Colonic mucosa (tissue), 4 donors: ENCODE results near the gene ZCCHC24. TPM values are rescaled to one million over a fixed set of nuclear protein-coding genes. Genes with fewer than 3 reads are reported as not detected.
A peak's percentile ranks its signal among the peaks of the same experiment; 100 is the strongest.

Experiments used
- DNase-seq: peaks from one replicate; pipeline ENCODE4 v3.0.0-alpha.2; 2020
- H3K27ac ChIP-seq: fragments of 200-600 bp; one replicate; pipeline ENCODE4 v1.8.0; 2021
- H3K27me3 ChIP-seq: fragments of 200-600 bp; one replicate; pipeline ENCODE4 v1.8.0; 2021
- H3K36me3 ChIP-seq: fragments of 200-600 bp; one replicate; pipeline ENCODE4 v1.8.0; 2021
- H3K4me1 ChIP-seq: fragments of 200-600 bp; one replicate; pipeline ENCODE4 v1.8.0; 2021; ENCODE audit warnings: mild to moderate bottlenecking
- H3K4me3 ChIP-seq: fragments of 200-600 bp; one replicate; pipeline ENCODE4 v1.8.0; 2021
- H3K9ac ChIP-seq, 2 donors: one replicate each; pipeline ENCODE4 v1.7.0; 2013; ENCODE audit warnings: control low read depth in 2 of 2, low read depth in 2 of 2, low read length in 2 of 2
- H3K9me3 ChIP-seq: fragments of 200-600 bp; one replicate; pipeline ENCODE4 v1.8.0; 2021
- intact Hi-C: fragments of 100-400 bp; cut with DNase I; formaldehyde crosslinking; loops from one replicate; pipeline ENCODE4 v1.14.1; 2022
- total RNA-seq, 2 donors: library from RNA; stranded (reverse); fragmentation: NEBNext Ultra II Directional in 1 of 2; extraction: Animal tissue kit (Norgen Biotek cat#: 25700) in 1 of 2; gene quantifications; one replicate each; pipeline ENCODE4 v1.2.1, GENCODE V29; 2021
- TF ChIP-seq, protein P1 (sequence below): fragments of 200-600 bp; IDR thresholded peaks from one replicate; pipeline ENCODE4 v1.8.0; 2022; ENCODE audit warnings: antibody characterized with exemption, mild to moderate bottlenecking
- donor health status: healthy.
- donor health status: DM: no; HTN: no; CAD: no.
- donor health status: DM: no; HTN: no; CAD: no.

Gene ZCCHC24
- total RNA-seq, 2 donors from 2014 or later, result 4.6 to 19.1 TPM

DNA sequence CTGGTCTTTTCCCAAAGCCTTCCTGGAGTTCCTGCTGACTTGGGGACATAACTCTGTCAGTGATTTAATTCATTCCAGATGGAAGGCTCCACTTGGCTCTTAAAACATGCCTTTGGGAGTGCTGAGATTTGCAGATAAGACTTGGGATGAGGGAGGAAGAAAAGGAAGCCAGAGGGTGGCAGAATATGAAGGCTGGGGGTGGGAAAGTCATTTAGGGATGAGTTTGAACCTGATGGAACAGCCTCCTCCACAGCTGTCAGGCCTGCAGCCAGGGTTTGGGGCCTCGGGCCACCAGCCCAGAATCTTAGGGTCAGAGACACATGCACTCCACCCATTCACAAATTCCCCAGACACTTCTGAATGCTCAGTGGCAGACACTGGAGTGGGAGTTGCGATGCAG, 38.5 kb upstream of the ZCCHC24 start:
- Histone ChIP-seq H3K9ac (no peak overlapping the region), H3K4me1 (no peaks in the 10 kb centered on the region), H3K27me3 (no peaks in the 10 kb centered on the region), H3K9me3 (no peaks in the 10 kb centered on the region), H3K4me3 (no peak overlapping the region), H3K36me3 (no peaks in the 10 kb centered on the region), H3K27ac (peak overlapping the region; percentile 36)
- intact Hi-C loops, result no loop called here
- TF ChIP-seq, protein P1, sequence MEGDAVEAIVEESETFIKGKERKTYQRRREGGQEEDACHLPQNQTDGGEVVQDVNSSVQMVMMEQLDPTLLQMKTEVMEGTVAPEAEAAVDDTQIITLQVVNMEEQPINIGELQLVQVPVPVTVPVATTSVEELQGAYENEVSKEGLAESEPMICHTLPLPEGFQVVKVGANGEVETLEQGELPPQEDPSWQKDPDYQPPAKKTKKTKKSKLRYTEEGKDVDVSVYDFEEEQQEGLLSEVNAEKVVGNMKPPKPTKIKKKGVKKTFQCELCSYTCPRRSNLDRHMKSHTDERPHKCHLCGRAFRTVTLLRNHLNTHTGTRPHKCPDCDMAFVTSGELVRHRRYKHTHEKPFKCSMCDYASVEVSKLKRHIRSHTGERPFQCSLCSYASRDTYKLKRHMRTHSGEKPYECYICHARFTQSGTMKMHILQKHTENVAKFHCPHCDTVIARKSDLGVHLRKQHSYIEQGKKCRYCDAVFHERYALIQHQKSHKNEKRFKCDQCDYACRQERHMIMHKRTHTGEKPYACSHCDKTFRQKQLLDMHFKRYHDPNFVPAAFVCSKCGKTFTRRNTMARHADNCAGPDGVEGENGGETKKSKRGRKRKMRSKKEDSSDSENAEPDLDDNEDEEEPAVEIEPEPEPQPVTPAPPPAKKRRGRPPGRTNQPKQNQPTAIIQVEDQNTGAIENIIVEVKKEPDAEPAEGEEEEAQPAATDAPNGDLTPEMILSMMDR, result no peak
- peak; percentile 36 for DNase-seq

DNA sequence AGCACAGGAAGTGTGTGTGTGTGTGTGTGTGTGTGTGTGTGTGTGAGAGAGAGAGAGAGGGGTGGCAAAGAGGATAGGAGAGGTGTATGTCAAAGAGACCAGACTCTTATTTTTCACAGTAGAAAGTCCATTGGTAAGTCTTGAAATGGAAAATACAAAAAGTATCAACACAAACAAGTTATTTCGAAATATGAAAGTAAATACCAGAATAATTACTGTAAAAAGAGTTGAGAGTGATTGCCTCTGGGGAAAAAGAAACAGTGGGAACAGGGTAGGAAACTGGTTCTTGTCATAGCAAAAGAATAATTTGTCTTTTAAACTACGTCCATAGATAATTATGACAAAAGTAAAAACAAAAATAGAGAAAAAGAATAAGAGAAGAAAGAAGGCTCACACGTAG, 37.9 kb upstream of the ZCCHC24 start:
- Histone ChIP-seq H3K36me3 (no peaks in the 10 kb centered on the region), H3K4me1 (no peaks in the 10 kb centered on the region), H3K9ac (no peak overlapping the region), H3K9me3 (no peaks in the 10 kb centered on the region), H3K4me3 (no peak overlapping the region), H3K27ac (peak overlapping the region; percentile 36), H3K27me3 (no peaks in the 10 kb centered on the region)
- TF ChIP-seq, protein P1, result no peak
- intact Hi-C loops, result no loop called here
- DNase-seq, result no peak

DNA sequence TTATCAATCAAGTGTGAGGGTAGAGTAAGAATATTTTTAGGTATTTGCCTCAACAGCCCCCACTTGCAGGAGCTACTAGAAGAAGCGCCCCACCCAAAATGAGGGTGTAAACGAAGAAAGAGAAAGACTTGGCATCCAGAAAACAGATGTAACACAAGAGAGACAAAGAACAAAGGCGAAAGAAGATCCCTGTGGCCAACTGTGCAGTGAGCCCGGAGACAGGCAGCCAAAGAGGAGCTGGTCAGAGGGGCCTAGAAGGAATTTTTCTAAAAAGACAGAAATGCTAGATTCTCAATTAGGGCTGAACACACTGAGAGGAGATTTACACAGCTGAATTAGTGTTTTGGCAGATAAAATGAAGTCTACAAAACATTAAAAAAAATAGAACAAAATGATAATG, 37.3 kb upstream of the ZCCHC24 start:
- Histone ChIP-seq H3K27ac (no peak overlapping the region), H3K36me3 (no peaks in the 10 kb centered on the region), H3K4me3 (no peak overlapping the region), H3K9me3 (no peaks in the 10 kb centered on the region), H3K27me3 (no peaks in the 10 kb centered on the region), H3K9ac (no peak overlapping the region), H3K4me1 (no peaks in the 10 kb centered on the region)
- intact Hi-C loops, result no loop called here
- DNase-seq, result no peak
- TF ChIP-seq, protein P1, result no peak

DNA sequence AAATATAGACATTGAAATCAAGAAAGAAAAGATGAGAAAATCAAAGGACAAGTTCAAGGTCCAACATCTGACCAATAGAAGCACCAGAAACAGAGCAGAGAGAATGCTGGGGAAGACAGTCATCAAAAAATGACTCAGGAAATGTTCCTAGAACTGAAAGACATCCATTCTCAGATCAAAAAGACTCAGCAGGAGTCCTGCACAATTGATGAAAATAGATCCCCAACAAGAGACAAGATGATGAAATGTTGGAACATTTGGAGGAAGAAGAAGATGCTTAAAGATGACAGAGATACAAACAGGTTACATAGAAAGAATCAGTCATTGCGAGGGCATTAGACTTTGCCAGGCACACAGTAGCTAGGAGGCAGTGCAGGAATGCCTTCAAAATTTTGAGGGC, 36.9 kb upstream of the ZCCHC24 start:
- Histone ChIP-seq H3K27me3 (no peaks in the 10 kb centered on the region), H3K27ac (no peak overlapping the region), H3K4me3 (no peak overlapping the region), H3K4me1 (no peaks in the 10 kb centered on the region), H3K9me3 (no peaks in the 10 kb centered on the region), H3K36me3 (no peaks in the 10 kb centered on the region), H3K9ac (no peak overlapping the region)
- intact Hi-C loops, result no loop called here
- DNase-seq, result no peak
- TF ChIP-seq, protein P1, result no peak

DNA sequence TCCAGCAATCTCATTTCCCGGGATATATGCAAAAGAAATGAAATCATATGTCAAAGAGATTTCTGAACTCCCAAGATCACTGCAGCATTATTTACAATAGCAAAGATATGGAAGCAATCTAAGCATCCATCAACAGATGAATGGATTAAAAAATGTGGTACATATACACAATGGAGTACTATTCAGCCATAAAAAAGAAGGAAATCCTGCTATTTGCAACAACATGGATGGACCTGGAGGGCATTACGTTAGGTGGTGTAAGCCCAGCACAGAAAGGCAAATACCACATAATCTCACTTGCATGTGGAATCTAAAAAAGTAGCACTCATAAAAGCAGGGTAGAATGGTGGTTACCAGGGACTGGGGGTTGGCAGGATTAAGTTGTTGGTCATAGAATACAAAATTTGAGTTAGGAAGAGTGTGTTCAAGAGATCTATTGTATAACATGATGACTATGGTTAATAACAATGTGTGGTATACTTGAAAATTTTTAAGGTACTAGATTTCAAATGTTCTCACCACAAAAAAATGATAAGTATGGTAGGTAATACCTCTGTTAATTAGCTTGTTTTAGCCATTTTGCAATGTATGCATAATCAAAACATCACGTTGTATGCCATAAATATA, 34.0 kb upstream of the ZCCHC24 start:
- TF ChIP-seq, protein P1, result no peak
- Histone ChIP-seq H3K9ac (no peak overlapping the region), H3K27me3 (no peaks in the 10 kb centered on the region), H3K4me3 (no peak overlapping the region), H3K4me1 (no peaks in the 10 kb centered on the region), H3K36me3 (no peaks in the 10 kb centered on the region), H3K27ac (no peak overlapping the region), H3K9me3 (no peaks in the 10 kb centered on the region)
- DNase-seq, result no peak
- intact Hi-C loops, result no loop called here
